Activated T-cell treated with anti-CD3 and anti-CD28 coated beads, Interleukin-2, amount 50 U/mL, for 48 hours (primary cell): ENCODE results near the gene SBF2.
"Not testable (repeated sequence)": the region's sequence is repeated elsewhere in the genome, so short reads cannot be mapped to it uniquely, and the experiment has no call there.

Experiments used
- DNase-seq, 2 experiments: peaks; one replicate each; pipeline ENCODE4 v3.0.0-alpha.2; 2020

The SBF2 gene

GRCh38 chr11:10298342-10298741, 4.3 kb upstream of the SBF2 start:
- peak; percentile 41 to 57 for DNase-seq

DNA sequence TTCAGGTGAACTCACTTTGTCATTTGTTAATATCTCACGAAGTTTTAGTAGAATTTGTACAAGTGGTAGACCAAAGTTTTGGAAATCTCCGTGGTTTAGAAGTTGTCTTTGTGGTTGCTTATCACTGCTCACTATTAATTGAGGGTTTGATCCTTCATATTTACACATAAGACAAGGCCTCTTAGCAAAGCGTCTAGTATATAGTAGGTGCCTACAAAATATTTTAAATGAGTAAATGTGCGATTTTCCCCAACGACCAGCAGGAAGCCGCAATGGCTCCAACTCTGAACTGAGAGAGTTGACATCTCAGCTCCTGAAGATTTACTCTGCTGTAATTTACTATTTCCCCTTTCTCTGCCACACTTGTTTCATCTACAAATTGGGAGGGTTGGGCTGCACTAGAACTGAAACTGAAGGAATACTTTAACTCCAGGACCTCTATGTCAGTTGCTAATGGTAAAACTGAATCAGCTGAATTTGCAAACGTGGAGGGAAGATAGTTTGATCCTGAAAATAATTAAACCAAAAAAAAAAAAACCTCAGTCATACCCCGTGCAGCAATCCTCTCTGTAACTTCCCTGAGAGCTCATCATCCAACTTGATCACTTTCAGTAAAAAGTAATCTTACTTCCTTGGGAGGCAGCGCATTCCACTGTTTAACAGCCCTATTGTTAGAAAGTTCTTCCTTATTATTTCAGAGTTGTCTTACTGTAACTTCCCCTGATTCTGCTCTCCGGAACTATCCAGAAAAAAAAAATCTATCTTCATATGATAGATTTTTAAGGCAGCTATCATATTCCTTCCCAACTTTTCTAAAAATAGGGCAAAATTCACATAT, 1.3 kb upstream of the SBF2 start:
- no peak for DNase-seq

DNA sequence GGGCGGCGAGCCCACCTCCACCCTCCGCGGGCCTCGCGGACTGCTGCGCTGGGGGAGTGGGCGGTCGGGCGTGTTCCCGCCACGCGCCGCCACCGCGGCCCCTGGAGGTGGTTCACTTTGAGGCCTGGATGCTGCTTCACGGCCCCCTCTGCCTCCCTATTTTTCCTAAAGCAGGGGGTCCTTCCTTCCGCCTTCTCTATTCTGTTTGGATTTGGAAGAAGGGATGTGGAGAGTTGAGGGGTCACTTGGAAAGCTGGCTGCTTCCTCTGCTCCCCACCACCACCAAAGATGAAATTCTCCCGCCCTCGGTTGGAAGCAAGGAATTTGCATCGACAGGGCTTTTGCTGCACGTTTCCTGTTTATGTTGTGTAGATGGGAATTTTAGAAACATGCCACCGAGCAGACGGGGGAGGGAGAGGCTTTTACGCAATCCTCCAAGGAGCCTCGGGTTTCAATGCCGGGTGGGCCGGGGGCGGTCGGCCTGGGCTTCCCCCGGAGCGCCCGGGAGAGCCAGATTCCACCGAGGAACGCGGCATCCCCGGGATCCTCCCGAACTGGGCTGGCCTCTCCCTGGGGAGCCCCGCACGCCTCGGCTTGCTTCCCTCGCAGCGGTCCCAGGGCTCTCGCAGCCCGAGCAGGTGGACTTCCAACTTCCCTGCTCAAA, 403 bp upstream of the SBF2 start:
- no peak for DNase-seq

DNA sequence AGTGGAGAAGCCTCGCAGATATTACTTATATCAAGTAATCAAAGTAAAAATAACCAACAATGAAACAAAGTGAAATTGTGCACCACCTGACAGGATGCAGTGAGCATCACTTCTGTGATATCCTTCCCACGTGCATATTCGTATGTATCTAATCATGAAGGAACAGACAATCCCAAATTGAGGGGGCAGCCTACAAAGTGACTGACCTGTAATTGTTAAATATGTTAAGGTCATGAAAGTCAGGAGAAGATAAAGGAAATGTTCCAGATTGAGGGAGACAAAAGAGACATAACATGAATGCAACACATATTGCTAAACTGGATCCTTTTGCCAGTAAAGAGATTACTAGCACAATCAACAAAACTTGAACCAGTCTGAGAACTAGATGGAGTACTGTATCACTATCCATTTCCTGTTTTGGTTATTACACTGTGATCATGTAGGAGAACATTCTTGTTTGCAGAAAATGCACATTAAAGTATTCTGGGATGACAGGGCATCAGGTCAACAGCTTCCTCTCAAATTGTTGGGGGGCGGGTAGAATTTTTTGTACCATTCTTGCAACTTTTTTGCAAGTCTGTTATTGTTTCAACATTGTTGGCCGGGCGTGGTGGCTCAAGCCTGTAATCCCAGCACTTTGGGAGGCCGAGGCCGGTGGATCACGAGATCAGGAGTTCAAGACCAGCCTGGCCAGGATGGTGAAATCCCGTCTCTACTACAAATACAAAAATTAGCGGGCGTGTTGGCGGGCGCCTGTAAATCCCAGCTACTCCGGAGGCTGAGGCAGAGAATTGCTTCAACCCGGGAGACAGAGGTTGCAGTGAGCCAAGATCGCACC, 2.0 kb downstream of the SBF2 start:
- DNase-seq: no peak

GRCh38 chr11:10289765-10290380, 4.1 kb downstream of the SBF2 start:
- DNase-seq: no peak

- DNase-seq: no peak
These were observed 4.9 kb downstream of the SBF2 start for GRCh38 chr11:10288881-10289764.

GRCh38 chr11:10287766-10288715, 6.0 kb downstream of the SBF2 start:
- DNase-seq: no peak

DNA sequence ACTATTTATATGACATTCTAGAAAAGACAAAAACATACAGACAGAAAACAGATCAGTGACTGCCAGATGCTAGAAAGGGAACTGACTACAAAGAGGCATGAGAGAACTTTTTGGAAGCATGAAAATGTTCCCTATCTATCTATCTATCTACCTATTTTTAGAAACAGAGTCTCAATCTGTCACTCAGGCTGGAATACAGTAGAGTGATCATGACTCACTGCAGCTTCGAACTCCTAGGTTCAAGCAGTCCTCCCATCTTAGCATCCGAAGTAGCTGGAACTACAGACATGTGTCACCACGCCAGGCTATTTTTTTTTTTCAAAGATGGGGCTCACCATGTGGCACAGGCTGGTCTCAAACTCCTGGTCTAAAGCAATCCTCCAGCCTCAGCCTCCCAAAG, 6.9 kb downstream of the SBF2 start:
- DNase-seq: no peak

GRCh38 chr11:10285148-10285802, 8.7 kb downstream of the SBF2 start:
- no peak for DNase-seq

DNA sequence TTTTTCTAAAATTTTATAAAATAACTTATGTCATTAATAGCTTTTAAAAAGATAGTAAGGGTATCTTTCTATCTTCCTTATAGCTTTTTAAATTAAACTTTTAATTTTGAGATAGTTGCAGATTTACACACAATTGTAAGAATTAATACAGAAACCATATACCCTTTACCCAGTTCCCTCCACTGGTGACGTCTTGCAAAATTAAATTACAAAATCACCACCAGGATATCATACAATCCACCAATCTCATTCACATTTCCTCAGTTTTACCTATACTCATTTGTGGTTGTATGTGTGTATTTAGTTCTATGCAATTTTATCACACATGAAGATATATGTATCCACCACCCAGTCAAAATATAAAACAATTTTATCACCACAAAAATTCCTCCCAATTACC, 10.0 kb downstream of the SBF2 start:
- DNase-seq: no peak

GRCh38 chr11:10282117-10282516, 11.9 kb downstream of the SBF2 start:
- DNase-seq: no peak

- DNase-seq: no peak
These were observed 18.3 kb downstream of the SBF2 start for GRCh38 chr11:10275714-10276113.

GRCh38 chr11:10274726-10275125, 19.3 kb downstream of the SBF2 start:
- no peak for DNase-seq

DNA sequence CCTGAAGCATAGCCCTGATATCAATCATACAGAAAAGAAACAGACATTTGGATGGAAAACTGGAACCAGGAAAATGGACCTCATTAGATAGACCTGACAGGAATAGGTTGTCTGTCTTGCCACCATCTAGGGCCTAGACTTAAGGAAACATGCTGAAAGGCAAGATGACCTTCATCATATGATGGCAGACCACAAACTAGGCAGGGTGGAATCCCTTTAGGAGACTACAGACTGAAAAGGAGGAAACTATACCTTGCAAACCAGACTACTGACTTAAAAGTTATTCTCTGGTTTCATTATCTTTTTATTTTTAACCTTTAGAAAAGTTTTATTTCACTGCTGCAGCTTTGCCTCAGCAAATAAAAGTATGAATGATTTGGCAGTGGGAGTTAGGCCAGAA, 20.3 kb downstream of the SBF2 start:
- DNase-seq: no peak

DNA sequence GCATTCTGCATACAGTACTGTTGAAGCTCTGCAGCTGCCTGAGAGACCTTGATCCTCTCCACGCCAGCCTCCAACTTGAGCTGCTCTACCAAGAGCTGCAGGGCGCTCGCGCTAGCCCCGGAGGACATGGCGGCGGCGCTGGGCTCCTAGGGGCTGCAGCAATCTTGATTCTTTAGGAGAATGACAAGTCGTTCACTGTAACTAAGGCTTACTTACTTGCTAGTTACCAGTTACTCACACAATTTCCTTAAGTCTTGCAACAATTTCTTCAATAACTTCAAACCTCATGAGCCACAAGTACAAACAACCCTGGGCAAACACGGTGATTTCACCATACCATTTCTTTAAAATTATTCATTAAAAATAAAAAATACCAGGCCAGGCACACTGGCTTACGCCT, 21.9 kb downstream of the SBF2 start:
- DNase-seq: no peak

GRCh38 chr11:10268746-10269488, 25.1 kb downstream of the SBF2 start:
- no peak for DNase-seq

- no peak for DNase-seq
These were observed 26.2 kb downstream of the SBF2 start for GRCh38 chr11:10267821-10268220.

GRCh38 chr11:10265936-10266335, 28.1 kb downstream of the SBF2 start:
- DNase-seq: no peak

- not testable (repeated sequence) for DNase-seq
These were observed 29.3 kb downstream of the SBF2 start for GRCh38 chr11:10264716-10265115.

DNA sequence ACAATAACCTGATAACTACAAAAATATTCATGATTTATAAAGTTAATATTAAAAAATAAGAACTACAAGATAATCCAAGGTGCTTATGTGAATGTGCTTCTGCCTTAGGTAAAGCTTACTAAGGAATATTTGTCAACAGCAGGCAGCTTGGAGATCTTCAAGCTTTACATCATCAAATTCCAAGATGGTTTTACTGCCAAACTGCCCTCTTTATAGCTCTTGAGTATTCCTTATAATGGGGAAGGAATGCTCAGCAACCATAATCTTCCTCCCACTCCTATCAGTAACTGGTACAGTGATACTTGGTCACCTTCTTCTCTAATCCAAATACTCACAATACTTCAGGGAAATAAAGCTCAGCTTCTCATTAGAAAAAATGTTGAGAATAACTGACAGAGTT, 30.1 kb downstream of the SBF2 start:
- no peak for DNase-seq
